Esophagus squamous epithelium (tissue), 5 donors: ENCODE measurements around the gene ATG2B. TPM values are rescaled to one million over a fixed set of nuclear protein-coding genes. Genes with fewer than 3 reads are reported as not detected.

Experiments
- DNase-seq: peaks from one replicate; lab custom pipeline; 2025; lab: John Stamatoyannopoulos, UW
- H3K27ac ChIP-seq, 4 donors: fragments of 200-600 bp; sonication (generic); one replicate each; pipeline ENCODE4 v1.5.1; 2016 to 2019; ENCODE audit warnings: mild to moderate bottlenecking in 1 of 4
- H3K27me3 ChIP-seq, 4 donors: fragments of 200-600 bp; sonication (generic); 1 replicate in 3 of 4; 2 replicates in 1 of 4; pipeline versions ENCODE4 v1.5.1 to v1.6.0; 2017 to 2021; ENCODE audit warnings: antibody characterized with exemption in 1 of 4
- H3K36me3 ChIP-seq, 3 donors: fragments of 200-600 bp; sonication (generic); one replicate each; pipeline ENCODE4 v1.5.1; 2016 to 2019
- H3K4me1 ChIP-seq, 3 donors: fragments of 200-600 bp; sonication (generic); one replicate each; pipeline ENCODE4 v1.5.1; 2017 to 2019
- H3K4me3 ChIP-seq, 4 donors: fragments of 200-600 bp; sonication (generic); 1 replicate in 3 of 4; 2 replicates in 1 of 4; pipeline ENCODE4 v1.5.1; 2016 to 2019; ENCODE audit warnings: mild to moderate bottlenecking in 2 of 4, moderate library complexity in 1 of 4
- H3K9me3 ChIP-seq, 3 donors: fragments of 200-600 bp; sonication (generic); one replicate each; pipeline ENCODE4 v1.5.1; 2016 to 2019
- POLR2A ChIP-seq, 4 donors: fragments of 450-650 bp; IDR thresholded peaks; one replicate each; pipeline ENCODE4 v1.6.1; 2017; ENCODE audit warnings: antibody characterized with exemption in 4 of 4, mild to moderate bottlenecking in 4 of 4, moderate library complexity in 3 of 4
- WGBS, 2 donors: methylation state at CpG; one replicate each; pipeline ENCODE4 v1.1.5; 2018; 5-methylcytosine and 5-hydroxymethylcytosine counted together
- intact Hi-C: fragments of 100-400 bp; cut with DNase I; formaldehyde crosslinking; loops from one replicate; pipeline ENCODE4 v1.15.0; 2022
- total RNA-seq, 4 donors: library from RNA; depleted of rRNA; stranded (reverse); fragments of >200 nt; gene quantifications; one replicate each; pipeline ENCODE4 v1.1.0, GENCODE V29; 2016
- TF ChIP-seq, protein P1 (sequence below), 6 experiments: fragments of 450-650 bp in 4 of 6; fragments of 200-600 bp in 2 of 6; sonication (generic) in 2 of 6; IDR thresholded peaks; one replicate each; pipeline ENCODE4 v1.5.1; 2016 to 2019; ENCODE audit warnings: antibody characterized with exemption in 6 of 6, mild to moderate bottlenecking in 4 of 6, moderate library complexity in 4 of 6
- donor health status: DM: yes; HTN: yes; CAD: no.

Gene ATG2B
- total RNA-seq, 4 donors from 2014 or later = 10.6 to 24.6 (median 14.0) TPM

DNA sequence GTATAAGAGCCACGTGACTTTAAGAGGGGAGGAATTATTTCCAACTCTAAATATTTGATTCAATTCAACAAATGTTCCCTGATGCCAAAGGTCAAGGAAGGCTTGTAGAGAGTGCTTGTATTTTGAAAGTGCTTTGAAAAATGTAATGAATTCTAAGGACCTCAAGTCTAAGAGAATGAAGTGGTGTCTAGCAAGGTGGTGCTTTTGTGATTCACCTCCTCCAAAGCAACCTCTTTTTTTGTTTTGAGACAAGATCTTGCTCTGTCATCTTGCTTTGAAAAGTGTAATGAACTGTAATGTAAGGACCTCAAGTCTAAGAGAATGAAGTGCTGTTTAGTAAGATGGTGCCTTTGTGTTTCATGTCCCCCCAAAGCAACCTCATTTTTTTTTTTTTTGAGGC, 42.5 kb upstream of the ATG2B start:
- Histone ChIP-seq H3K4me3 (no peak overlapping the region), H3K27ac (no peak overlapping the region), H3K27me3 (no peaks in the 10 kb centered on the region), H3K9me3 (no peaks in the 10 kb centered on the region), H3K4me1 (no peaks in the 10 kb centered on the region), H3K36me3 (no peaks in the 10 kb centered on the region)
- DNase-seq = no peak
- intact Hi-C loops = no loop called here
- TF ChIP-seq, protein P1, sequence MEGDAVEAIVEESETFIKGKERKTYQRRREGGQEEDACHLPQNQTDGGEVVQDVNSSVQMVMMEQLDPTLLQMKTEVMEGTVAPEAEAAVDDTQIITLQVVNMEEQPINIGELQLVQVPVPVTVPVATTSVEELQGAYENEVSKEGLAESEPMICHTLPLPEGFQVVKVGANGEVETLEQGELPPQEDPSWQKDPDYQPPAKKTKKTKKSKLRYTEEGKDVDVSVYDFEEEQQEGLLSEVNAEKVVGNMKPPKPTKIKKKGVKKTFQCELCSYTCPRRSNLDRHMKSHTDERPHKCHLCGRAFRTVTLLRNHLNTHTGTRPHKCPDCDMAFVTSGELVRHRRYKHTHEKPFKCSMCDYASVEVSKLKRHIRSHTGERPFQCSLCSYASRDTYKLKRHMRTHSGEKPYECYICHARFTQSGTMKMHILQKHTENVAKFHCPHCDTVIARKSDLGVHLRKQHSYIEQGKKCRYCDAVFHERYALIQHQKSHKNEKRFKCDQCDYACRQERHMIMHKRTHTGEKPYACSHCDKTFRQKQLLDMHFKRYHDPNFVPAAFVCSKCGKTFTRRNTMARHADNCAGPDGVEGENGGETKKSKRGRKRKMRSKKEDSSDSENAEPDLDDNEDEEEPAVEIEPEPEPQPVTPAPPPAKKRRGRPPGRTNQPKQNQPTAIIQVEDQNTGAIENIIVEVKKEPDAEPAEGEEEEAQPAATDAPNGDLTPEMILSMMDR (IDR thresholded peaks at IDR 0.05) = no peak
- no peak for TF ChIP-seq POLR2A (IDR thresholded peaks at IDR 0.05)
- WGBS, 2 donors = 67 to 75% methylated on average over 1 of the region's 1 CpG

DNA sequence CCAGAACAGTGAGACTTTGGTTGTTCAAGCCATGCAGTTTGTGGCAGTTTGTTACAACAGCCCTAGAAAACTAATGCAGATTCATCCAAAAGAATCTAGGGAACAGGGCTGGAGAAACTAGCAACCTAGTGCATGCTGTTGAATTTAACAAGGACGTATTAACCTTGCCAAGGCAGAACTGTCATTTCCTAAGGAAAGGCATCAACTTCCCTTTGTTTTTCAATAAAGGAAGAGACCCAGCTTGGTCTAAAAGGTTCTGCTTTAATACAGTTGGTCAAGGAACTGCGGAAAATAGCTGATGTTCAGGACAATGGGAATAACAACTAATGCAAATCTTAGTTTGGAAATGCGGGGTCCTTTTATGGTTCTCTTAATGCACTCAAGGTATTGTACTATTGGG, 40.3 kb upstream of the ATG2B start:
- TF ChIP-seq, protein P1 (IDR thresholded peaks at IDR 0.05) = no peak
- no peak for TF ChIP-seq POLR2A (IDR thresholded peaks at IDR 0.05)
- intact Hi-C loops = no loop called here
- Histone ChIP-seq H3K9me3 (no peaks in the 10 kb centered on the region), H3K27ac (peak overlapping the region in 1 of 4 donors; percentile 37), H3K27me3 (no peaks in the 10 kb centered on the region), H3K4me3 (no peak overlapping the region), H3K36me3 (no peaks in the 10 kb centered on the region), H3K4me1 (no peaks in the 10 kb centered on the region)
- DNase-seq = no peak
- whole genome bisulfite sequencing, 2 donors = 77 to 78% methylated on average over 3 of the region's 3 CpGs

DNA sequence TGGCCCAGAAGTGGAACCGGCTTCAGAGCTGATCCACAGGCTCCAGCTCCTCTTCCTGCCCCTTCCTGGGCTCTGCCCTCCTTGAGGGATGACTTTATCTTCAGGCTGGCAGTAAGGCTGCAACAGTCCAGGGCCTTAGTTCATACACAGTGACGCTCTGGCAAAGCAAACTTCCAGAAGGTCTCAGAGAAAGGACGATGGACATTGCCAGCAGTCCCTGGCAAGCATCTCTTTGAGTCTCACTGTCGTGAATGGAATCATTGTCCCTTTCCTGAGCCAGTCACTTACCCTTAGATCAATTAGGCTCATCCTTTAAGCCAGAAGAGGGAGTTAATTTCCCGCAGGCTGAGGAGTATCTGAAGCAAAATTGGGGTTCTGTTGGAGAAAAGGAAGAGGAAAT, 37.4 kb upstream of the ATG2B start:
- intact Hi-C loops = no loop called here
- WGBS, 2 donors = 87 to 91% methylated on average over 2 to 5 of the region's 5 CpGs
- TF ChIP-seq POLR2A (IDR thresholded peaks at IDR 0.05) = no peak
- H3K27me3 ChIP-seq = no peaks in the 10 kb centered on the region
- no peak overlapping the region for H3K27ac ChIP-seq
- H3K4me3 ChIP-seq = no peak overlapping the region
- DNase-seq = no peak
- no peaks in the 10 kb centered on the region for H3K9me3 ChIP-seq
- no peaks in the 10 kb centered on the region for H3K36me3 ChIP-seq
- H3K4me1 ChIP-seq = no peaks in the 10 kb centered on the region

DNA sequence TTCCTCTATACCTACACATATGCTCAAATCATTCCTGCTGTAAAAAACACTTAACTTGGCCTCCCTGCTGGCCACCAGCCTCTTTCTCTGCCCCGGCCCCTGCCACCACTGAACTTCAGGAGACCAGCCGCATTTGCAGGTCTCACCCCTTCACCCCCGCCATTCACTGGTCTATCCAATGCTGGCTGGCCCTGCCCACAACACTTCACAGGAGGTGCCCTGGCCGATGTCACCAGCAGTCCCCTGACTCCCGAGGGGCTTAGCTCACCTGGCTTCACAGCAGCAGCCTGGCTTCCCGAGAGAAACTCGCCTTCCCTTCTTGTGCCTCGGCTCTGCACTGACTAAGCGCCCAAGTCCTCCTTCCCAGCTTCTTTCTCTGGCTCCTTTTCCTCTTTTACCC, 36.3 kb upstream of the ATG2B start:
- H3K27ac ChIP-seq = no peak overlapping the region
- TF ChIP-seq, protein P1 (IDR thresholded peaks at IDR 0.05) = no peak
- TF ChIP-seq POLR2A (IDR thresholded peaks at IDR 0.05) = no peak
- intact Hi-C loops = no loop called here
- H3K36me3 ChIP-seq = no peaks in the 10 kb centered on the region
- no peak for DNase-seq
- no peak overlapping the region for H3K4me3 ChIP-seq
- WGBS, 2 donors = 81 to 82% methylated on average over 9 of the region's 9 CpGs
- no peaks in the 10 kb centered on the region for H3K27me3 ChIP-seq
- H3K4me1 ChIP-seq = no peaks in the 10 kb centered on the region
- H3K9me3 ChIP-seq = no peaks in the 10 kb centered on the region

DNA sequence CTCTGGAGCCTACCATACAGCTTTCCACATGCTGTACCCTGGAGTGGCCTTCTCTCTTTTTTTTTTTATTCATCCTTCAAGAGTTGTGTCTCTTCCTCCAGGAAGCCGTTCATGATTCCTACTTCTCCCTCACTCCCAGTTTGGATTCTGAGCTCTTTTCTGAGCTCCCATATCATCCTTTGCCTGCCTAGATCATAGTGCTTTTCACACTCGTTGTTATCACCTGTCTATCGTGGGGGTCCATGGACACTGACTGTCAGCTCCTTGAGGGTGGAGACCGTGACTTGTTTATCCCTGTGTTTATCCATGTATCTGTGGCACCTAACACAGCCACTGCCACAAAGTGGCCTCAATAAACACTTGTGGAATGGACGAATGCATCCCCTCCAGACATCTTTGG, 35.8 kb upstream of the ATG2B start:
- Histone ChIP-seq H3K4me3 (no peak overlapping the region), H3K9me3 (no peaks in the 10 kb centered on the region), H3K4me1 (no peaks in the 10 kb centered on the region), H3K36me3 (no peaks in the 10 kb centered on the region), H3K27me3 (no peaks in the 10 kb centered on the region), H3K27ac (no peak overlapping the region)
- 78 to 80% methylated on average over 5 of the region's 5 CpGs for WGBS, 2 donors
- intact Hi-C loops = no loop called here
- TF ChIP-seq POLR2A (IDR thresholded peaks at IDR 0.05) = no peak
- TF ChIP-seq, protein P1 (IDR thresholded peaks at IDR 0.05) = no peak
- DNase-seq = no peak

DNA sequence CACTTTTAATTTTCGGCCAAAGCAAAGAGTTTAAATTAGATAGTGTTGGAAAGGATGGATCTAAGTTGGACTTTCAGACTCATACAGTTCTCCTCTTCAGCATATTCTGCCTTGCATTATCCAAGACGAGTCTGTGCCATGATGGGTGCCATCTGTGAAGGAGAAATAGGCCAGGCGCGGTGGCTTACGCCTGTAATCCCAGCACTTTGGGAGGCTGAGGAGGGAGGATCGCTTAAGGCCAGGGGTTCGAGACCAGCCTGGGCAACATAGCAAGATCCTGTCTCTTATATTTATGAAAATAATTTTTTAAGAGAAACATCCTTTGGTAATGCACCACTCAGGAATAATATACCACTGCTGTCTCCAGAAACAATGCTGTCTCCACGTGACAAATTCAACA, 35.3 kb upstream of the ATG2B start:
- Histone ChIP-seq H3K9me3 (no peaks in the 10 kb centered on the region), H3K4me3 (no peak overlapping the region), H3K27ac (no peak overlapping the region), H3K27me3 (no peaks in the 10 kb centered on the region), H3K4me1 (no peaks in the 10 kb centered on the region), H3K36me3 (no peaks in the 10 kb centered on the region)
- intact Hi-C loops = no loop called here
- 87 to 88% methylated on average over 8 of the region's 8 CpGs for WGBS, 2 donors
- no peak for DNase-seq
- TF ChIP-seq, protein P1 (IDR thresholded peaks at IDR 0.05) = no peak
- TF ChIP-seq POLR2A (IDR thresholded peaks at IDR 0.05) = no peak
